GM19452 (cell line): ENCODE data around the gene MAGEB16.

Source experiments
- ATAC-seq: cut with Tn5 transposase; IDR thresholded peaks from one replicate; pipeline ENCODE4 v1.9.1; 2021; ENCODE audit not compliant: unreplicated experiment

MAGEB16 gene

GRCh38 chrX:35798042-35798441, at the start of gene MAGEB16:
Gene MAGEB16, plus strand, starts transcription at chrX:35798342. Its CDS starts 3,855 bp downstream, at chrX:35802197.
- no peak for ATAC-seq

GRCh38 chrX:35773958-35774564, 24.1 kb upstream of the MAGEB16 start:
- no peak for ATAC-seq

- no peak for ATAC-seq
Observed at GRCh38 chrX:35785075-35785474, 13.1 kb upstream of the MAGEB16 start.

DNA sequence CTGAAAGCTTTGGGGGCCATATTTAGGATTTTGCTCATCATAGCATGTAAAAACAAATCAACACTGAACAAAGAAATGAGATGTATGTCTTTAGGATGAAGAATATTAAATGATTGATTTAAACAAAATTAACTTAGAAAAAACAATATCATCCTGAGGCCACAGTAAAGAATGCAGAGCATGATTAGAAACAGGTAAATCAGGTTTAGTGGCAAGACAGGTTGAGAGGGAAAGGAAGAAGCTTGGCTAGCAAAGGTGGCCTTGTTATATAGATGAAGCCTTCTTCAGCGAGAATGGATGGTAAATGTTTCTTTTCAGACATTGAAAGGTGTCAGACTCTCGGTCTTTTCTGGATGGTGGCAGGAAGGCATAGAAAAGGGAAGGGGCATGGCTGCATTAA, 11.9 kb upstream of the MAGEB16 start:
- ATAC-seq, result no peak

DNA sequence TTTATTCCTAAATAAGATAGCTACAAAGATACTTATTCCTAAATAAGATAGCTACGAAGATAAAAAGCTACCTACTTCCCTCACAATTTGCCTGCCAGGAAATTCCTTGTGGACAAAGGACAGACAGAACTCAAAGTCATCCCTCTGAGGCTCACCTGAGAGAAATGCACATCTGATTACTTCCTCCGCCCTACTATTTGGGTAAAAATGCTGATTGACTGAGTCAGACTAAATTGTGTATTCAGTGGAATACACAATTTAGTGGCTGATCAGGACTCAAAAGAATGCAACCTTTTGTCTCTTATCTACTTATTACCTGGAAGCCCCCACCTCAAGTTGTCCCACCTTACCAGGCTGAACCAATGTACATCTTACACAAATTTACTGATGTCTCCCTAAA, 10.3 kb upstream of the MAGEB16 start:
- ATAC-seq, result no peak

DNA sequence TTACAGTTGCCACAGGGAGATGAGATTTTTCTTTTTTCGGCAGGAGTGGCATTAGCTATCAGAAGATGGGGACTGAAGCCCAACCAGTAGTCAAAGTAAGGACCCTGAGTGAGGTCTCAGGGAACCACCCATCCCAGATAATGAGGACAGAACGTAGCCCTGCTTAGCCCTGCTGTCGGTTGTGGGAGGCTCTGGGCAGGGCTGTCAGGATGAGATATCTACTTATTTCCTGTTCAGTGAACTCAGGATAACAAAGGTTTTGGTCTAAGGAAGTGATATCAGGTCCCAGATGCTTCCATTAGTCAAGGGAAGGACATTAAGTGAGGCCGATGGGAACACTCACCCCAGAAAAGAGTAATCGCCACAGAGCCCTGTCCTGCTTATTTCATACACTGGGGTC, 2.3 kb downstream of the MAGEB16 start:
- ATAC-seq, result no peak

- ATAC-seq, result no peak
Observed at GRCh38 chrX:35809781-35810180, 11.6 kb downstream of the MAGEB16 start.

DNA sequence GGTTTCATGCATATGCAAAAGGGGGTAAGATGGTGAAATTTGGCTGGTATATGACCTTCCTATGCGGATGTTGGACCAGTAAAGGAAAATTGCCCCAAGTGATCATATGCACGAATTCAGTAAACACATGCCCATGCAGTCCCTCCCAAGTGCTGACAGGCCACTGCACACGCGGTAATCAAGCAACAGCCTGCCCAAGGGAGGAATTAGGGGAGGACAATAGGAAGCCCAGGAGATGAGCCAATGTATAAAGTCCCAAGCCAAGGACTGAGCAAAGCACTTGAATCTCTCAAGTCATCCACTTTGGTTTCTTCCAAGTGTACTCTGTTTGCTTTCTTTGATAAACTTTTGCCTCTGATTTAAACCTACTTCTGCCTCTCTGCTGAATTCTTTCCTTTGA, 21.1 kb downstream of the MAGEB16 start:
- ATAC-seq, result no peak

GRCh38 chrX:35826503-35826902, 28.4 kb downstream of the MAGEB16 start:
- no peak for ATAC-seq

- no peak for ATAC-seq
Observed at GRCh38 chrX:35829501-35829900, 31.4 kb downstream of the MAGEB16 start.

DNA sequence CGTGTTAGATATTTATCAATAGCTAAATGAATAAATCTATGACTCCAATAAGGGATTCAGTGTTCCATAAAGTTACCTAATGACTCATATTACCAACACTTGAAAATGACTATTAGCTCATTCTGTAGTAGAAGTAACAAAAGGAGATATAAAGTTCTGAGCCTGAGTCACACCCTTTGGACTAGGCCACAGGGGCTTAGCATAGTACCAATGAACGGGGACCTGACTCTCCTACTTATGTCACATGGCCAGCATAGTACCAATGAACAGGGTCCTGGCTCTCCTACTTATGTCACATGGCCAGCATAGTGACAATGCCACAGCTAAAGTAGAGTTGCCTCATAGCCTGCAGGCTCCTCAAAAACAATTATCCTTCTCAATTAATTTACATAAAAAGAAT, 43.7 kb downstream of the MAGEB16 start:
- no peak for ATAC-seq

DNA sequence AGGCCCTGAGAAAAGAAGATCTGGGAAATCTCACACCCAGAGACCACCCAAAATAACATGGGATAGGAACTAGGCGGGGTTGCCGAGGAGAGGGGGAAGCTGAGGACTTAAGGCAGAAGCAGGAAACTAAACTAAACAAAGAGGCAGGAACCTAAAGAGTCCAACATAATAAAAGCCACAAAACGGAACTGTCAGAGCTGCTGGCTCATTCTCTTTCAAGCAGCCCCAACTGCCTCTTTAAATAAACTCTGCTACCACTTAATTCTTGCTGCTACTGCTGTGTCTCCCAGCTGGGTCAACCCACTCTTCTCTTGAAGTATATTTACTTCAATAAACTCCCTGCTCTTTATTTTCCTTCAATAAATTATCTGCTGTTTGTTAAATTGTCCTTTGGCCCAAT, 44.5 kb downstream of the MAGEB16 start:
- ATAC-seq, result no peak

GRCh38 chrX:35847736-35848135, 49.6 kb downstream of the MAGEB16 start:
- ATAC-seq, result no peak
